MM.1S (cell line): ENCODE data around the gene AFAP1.

ENCODE experiments used
- CTCF ChIP-seq: fragments of 300-600 bp; sonication (generic); IDR thresholded peaks from 2 replicates; pipeline ENCODE4 v1.5.1; 2016; ENCODE audit warnings: antibody characterized with exemption, low read length, mixed read lengths
- EZH2 ChIP-seq: fragments of 300-600 bp; sonication (generic); optimal IDR thresholded peaks from 2 replicates; pipeline ENCODE3; 2017; ENCODE audit warnings: low read depth, mild to moderate bottlenecking, antibody characterized with exemption, low read length, mixed read lengths
- EZH2phosphoT487 ChIP-seq: fragments of 300-600 bp; sonication (generic); IDR thresholded peaks from 2 replicates; pipeline ENCODE4 v1.6.1; 2018; ENCODE audit warnings: antibody characterized with exemption, low read length

- TF ChIP-seq EZH2: no peak
- TF ChIP-seq CTCF: no peak
- TF ChIP-seq EZH2phosphoT487: no peak
Measured at GRCh38 chr4:7768736-7769135, 170.9 kb downstream of the AFAP1 start.
